ENCODE measurements around the gene DNAH17.

The DNAH17 gene

DNA sequence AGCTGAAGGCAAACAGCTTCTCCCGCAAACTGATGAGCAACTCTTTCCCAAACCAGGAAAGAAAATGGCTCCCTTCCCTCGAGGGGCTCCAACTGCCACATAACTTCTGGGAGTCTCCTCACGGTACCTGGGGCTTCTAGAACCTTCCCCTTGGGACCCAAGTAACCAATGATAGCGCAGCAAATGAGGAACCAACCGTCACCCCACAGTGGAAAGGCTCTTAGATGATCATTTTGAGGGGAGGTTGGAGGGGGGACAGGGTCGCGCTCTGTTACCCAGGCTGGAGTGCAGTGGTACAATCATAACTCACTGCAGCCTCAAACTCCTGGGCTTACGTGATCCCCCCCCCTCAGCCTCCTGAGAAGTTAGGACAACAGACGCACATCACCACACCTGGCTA is at the start of gene DNAH17:
Gene DNAH17 (minus strand): TSS at position 101 of the 400 bp plus-strand sequence. CDS start 2,339 bp downstream, outside the sequence.
- DNase-seq (ENCODE audit: low spot score), result no peak

- no peak for DNase-seq (ENCODE audit: low spot score)
These were observed 47.3 kb upstream of the DNAH17 start for GRCh38 chr17:78624324-78625151.

GRCh38 chr17:78623541-78623940 is 46.3 kb upstream of the DNAH17 start:
- DNase-seq (ENCODE audit: low spot score), result no peak

GRCh38 chr17:78622491-78623265 is 45.5 kb upstream of the DNAH17 start:
- no peak for DNase-seq (ENCODE audit: low spot score)

DNA sequence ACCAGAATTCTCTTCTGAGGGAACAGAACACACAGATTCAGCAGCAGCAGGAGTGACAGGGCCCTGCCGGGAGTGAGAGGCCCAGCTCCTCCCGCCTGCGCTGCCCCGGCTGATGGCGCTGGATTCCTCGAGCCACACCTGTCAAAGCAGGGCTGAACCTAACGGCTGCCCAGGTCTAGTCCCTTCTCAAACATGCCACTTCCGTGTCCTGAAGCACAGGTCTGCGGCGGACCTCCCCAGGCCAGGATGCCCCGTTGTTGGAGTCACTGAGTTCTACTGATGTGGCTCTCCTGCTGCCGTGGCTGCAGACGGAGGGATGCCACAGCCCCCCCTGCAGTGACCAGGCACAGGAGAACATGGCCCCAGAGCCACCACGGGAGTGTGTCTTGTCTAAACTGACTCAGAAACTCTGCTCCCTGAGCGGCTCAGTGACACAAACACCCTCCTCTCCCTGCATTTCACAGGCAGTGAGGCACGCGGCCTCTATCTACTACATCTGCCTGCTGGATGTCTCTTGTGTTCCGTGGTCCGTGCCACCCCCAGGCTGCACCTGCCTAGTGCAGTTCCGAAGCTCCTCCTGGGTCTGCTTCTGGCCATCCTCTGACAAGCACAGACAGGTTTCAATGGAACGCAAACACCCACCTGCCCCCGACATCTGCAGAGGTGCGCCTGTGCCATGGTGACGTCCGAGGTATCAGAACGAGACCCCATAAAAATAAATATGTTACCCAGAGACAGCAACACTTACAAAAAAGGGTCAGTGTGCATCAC is 44.7 kb upstream of the DNAH17 start:
- no peak for DNase-seq (ENCODE audit: low spot score)

GRCh38 chr17:78620099-78620498 is 42.9 kb upstream of the DNAH17 start:
- no peak for DNase-seq (ENCODE audit: low spot score)

GRCh38 chr17:78619334-78619733 is 42.1 kb upstream of the DNAH17 start:
- DNase-seq (ENCODE audit: low spot score), result no peak

DNA sequence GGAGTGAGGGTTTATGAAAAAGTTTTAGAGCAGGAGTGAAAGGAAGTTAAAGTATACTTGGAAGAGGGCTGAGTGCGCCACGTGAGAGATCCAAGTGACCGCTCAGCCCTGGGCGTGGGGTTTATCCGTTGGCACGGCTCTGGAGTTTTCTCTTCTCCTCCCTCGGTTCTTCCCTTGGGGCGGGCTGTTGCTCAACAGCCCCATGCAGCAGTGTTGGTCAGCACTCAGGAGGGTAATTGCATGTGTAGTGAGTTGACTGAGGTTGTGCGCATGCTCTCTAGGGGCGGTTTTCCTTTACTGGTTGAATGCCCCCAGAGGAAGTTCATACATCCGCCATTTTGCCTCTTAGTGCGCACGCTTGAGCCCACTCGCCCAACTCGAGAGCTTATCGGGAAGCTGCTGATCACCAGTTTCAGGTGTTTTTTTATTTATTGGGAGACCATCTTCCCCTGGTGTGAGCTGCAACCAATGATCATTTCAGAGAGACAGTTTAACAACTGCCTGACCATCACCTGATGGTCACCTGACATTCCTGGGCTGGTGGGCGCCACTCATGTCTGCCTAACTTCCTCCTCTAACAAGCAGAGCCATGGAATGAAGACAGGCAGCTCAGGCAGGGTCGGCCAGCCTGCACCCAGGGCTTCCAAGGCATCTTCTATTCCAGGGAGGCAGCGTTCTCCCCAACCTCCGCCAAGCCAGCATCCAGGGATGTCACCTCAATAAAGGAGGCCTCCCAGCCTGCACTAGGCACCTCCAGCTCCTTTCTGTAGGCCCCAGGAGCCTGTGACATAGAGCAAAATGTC is 41.3 kb upstream of the DNAH17 start:
- DNase-seq (ENCODE audit: low spot score), result no peak

GRCh38 chr17:78617511-78618061 is 40.4 kb upstream of the DNAH17 start:
- DNase-seq (ENCODE audit: low spot score), result no peak

- DNase-seq (ENCODE audit: low spot score), result no peak
These were observed 39.8 kb upstream of the DNAH17 start for GRCh38 chr17:78616946-78617345.

DNA sequence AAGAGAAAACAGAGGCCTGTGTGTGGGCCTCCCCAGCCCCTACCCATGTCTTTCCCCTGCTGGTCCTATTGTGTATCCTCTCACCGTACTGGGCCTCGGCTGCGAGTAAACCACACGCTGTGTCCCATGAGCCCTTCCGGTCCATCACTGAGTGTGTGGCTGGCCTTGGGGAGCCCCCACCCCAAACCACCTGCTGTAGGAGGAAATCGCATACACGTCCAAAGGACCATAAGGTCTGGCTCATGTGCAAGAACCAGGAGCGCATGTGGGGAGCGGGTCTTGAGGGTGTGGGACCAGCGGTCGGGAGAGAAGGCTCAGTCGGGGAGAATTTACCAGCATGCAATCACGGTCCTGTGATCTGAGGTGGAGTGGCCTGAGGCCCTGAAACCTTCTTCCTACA is 38.4 kb upstream of the DNAH17 start:
- DNase-seq (ENCODE audit: low spot score), result no peak

- DNase-seq (ENCODE audit: low spot score), result no peak
These were observed 36.2 kb upstream of the DNAH17 start for GRCh38 chr17:78613416-78613815.

DNA sequence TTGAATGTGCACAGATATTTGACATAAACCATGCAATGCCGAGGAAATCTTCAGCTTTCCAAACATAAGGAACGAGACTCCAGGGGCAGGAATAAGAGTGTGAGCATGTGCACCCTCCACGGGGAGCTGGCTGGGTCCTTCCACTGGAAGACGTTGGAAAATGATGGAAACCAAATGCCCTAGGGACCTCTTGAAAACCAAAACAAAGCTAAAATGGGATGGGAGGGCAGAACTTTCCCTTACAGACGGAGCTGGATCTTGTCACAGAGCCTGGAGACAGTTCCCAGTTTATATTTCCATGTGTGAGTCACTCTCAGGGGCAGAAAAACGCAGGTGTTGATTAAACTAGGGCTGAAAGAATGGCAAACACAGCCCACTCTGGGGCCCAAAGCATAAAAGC is 34.4 kb upstream of the DNAH17 start:
- no peak for DNase-seq (ENCODE audit: low spot score)

DNA sequence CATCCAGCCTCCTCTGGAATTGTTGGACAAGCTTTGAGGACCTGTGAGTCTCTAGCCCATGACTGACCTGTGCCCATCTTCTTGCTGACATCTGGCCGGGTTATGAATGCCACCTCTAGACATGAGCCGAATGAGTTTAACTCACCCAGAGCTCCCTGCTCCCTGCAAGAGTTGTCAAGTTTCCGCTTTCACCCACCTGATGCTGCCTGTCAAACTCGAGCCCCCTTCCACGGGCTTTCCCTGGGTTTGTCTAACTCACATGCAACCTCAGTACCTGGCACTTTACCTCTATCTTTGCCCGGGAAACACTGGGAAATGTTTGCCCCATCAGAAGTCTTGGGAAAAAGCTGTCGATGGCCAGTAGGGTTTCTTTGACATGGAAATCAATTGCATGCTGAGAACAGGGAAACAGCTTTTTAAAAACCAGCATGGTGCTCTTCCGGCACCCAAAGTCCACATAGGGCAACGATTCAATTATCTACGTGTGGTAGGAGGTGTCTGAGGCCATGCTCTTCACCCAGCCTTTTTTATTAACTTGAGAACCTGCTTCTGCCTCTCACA is 33.8 kb upstream of the DNAH17 start:
- DNase-seq (ENCODE audit: low spot score), result no peak

- no peak for DNase-seq (ENCODE audit: low spot score)
These were observed 32.0 kb upstream of the DNAH17 start for GRCh38 chr17:78609191-78609641.

DNA sequence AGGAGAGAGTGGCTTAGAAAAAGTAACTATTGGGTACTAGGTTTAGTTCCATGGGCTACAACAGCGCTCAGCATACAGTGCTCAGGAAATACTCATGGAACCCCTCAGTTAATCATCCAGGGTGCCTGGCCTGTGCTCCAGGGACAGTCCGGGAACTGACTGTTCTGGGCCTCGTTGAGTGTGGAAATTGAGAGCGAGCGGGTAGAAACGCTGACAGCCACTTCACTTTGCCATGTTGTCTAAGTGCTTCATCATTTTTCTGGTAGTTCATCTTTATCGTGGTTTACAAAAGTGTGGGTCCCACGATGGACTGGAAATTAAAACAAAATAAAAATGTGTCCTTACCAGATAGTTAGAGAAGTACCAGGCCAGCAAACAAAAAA is 31.6 kb upstream of the DNAH17 start:
- DNase-seq (ENCODE audit: low spot score), result no peak

GRCh38 chr17:78608122-78608803 is 31.1 kb upstream of the DNAH17 start:
- no peak for DNase-seq (ENCODE audit: low spot score)

DNA sequence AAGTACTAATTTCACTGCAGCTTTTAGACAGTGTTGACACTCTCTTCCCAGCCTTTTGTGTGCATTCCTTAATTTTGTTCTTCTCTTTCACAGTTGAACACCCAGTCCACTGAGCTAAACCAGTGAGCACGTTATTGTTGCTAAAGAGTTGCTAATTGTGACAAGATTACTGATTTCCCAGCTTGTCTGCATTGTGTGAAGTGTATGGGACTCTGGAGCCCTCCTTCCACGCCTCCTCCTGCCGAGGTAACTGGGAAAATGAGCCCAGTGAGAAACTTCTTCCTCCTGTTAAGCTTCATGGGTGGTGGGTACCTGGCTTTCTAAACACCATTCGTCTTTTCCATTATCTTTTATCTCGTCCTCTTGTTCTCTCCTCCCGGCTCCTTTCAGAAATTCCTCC is 29.8 kb upstream of the DNAH17 start:
- no peak for DNase-seq (ENCODE audit: low spot score)

DNA sequence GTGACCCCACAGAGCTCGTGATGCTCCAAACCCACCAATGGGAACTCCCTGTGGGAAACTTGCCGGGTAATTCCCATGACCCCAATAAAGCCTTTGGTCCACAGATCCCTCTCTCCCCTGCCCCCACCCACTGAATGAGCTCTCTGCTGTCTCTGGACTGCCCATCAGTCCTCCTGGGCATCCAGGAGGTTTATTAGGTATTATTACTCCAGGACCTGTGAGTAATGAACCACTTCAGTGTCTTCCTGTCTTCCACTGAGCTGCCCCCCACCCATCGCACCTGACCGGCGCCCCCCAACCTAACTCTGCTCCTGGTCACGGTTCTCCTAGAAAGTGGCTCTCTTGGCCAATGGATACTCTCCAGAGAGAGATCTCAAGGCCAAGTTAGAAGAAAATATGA is 28.7 kb upstream of the DNAH17 start:
- DNase-seq (ENCODE audit: low spot score), result no peak

GRCh38 chr17:78605429-78605828 is 28.2 kb upstream of the DNAH17 start:
- DNase-seq (ENCODE audit: low spot score), result no peak
